Smooth muscle cell (in vitro differentiated cells): ENCODE results near the gene CDK5RAP2. TPM values are rescaled to one million over a fixed set of nuclear protein-coding genes. Genes with fewer than 3 reads are reported as not detected.

ENCODE experiments used
- DNase-seq: peaks from one replicate; lab custom pipeline; 2025; ENCODE audit not compliant: unreplicated experiment; lab: John Stamatoyannopoulos, UW
- H2AFZ ChIP-seq: fragments of 200-600 bp; sonication (generic); 2 replicates; pipeline ENCODE4 v1.6.0; 2016; ENCODE audit warnings: antibody characterized with exemption, low read depth, mild to moderate bottlenecking
- H3F3A ChIP-seq: fragments of 200-600 bp; sonication (generic); 2 replicates; pipeline ENCODE4 v1.6.0; 2017; ENCODE audit warnings: antibody characterized with exemption, low read depth
- H3K27ac ChIP-seq: fragments of 200-600 bp; sonication (generic); 2 replicates; pipeline ENCODE4 v1.5.1; 2016; ENCODE audit warnings: low read depth, mild to moderate bottlenecking
- H3K27me3 ChIP-seq: fragments of 200-600 bp; sonication (generic); 2 replicates; pipeline ENCODE4 v1.6.1; 2016; ENCODE audit warnings: low read depth, mild to moderate bottlenecking
- H3K36me3 ChIP-seq: fragments of 200-600 bp; sonication (generic); 2 replicates; pipeline ENCODE4 v1.5.1; 2016; ENCODE audit warnings: low read depth
- H3K4me1 ChIP-seq: fragments of 200-600 bp; sonication (generic); 2 replicates; pipeline ENCODE4 v1.5.1; 2016; ENCODE audit warnings: low read depth
- H3K4me2 ChIP-seq: fragments of 200-600 bp; sonication (generic); 2 replicates; pipeline ENCODE4 v1.6.0; 2016; ENCODE audit warnings: mild to moderate bottlenecking
- H3K4me3 ChIP-seq: fragments of 200-600 bp; sonication (generic); 2 replicates; pipeline ENCODE4 v1.5.1; 2016; ENCODE audit warnings: mild to moderate bottlenecking
- H3K79me2 ChIP-seq: fragments of 200-600 bp; sonication (generic); 2 replicates; pipeline ENCODE4 v1.6.0; 2016; ENCODE audit warnings: low read depth, mild to moderate bottlenecking
- H3K9ac ChIP-seq: fragments of 200-600 bp; sonication (generic); 2 replicates; pipeline ENCODE4 v1.6.0; 2016; ENCODE audit warnings: low read depth
- H3K9me3 ChIP-seq: fragments of 200-600 bp; sonication (generic); replicated peaks from 2 replicates; pipeline ENCODE4 v1.5.1; 2016; ENCODE audit warnings: low read depth
- H4K20me1 ChIP-seq: fragments of 200-600 bp; sonication (generic); 2 replicates; pipeline ENCODE4 v1.6.0; 2016; ENCODE audit warnings: low read depth
- WGBS: methylation state at CpG from one replicate; pipeline ENCODE4 v1.1.7; 2016; ENCODE audit warnings: low lambda C conversion rate; 5-methylcytosine and 5-hydroxymethylcytosine counted together
- polyA plus RNA-seq: library from polyadenylated mRNA; unstranded; fragments of >200 nt; fragmentation: Nextera tagmentation; extraction: Ambion mirVana; gene quantifications from 2 replicates; pipeline ENCODE4 v1.2.1, GENCODE V29; 2016
- total RNA-seq: library from RNA; depleted of rRNA; stranded (reverse); fragments of >200 nt; gene quantifications from 2 replicates; pipeline ENCODE4 v1.2.3, GENCODE V29; 2014
- TF ChIP-seq, protein P1 (sequence below): fragments of 200-600 bp; sonication (generic); IDR thresholded peaks from 2 replicates; pipeline ENCODE4 v1.5.1; 2017; ENCODE audit warnings: borderline replicate concordance, mild to moderate bottlenecking, antibody characterized with exemption; ENCODE audit not compliant: insufficient read depth, poor library complexity, severe bottlenecking

Gene CDK5RAP2
- total and polyA plus RNA-seq, 2 experiments from 2014 or later, result 33.7 to 38.3 TPM

DNA sequence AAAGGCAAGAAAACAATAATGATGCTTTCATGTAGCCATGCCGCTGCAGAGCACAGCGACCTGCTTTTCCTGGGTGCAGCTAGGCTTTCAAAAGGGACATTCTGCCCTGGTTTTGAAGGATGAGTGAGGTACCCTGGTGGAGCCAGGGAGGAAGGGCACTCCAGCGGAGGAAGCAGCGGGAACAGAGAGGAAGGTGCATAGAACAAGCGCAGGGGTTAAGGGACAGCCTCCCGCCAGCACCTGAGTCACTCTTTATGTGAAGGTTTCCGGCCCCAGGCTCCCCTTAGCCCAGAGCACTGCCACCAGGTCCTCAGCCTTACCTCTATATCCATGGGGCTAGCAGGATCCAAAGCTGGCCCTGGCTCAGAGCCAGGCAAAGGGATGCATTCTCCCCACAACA is 221.1 kb downstream of the CDK5RAP2 start:
- Histone ChIP-seq H3K36me3 (no peaks in the 10 kb centered on the region), H3K27me3 (no peaks in the 10 kb centered on the region), H3K4me3 (no peak overlapping the region), H3K27ac (no peak overlapping the region), H2AFZ (no peak overlapping the region), H3K4me1 (no peaks in the 10 kb centered on the region), H3F3A (no peaks in the 10 kb centered on the region), H3K79me2 (no peaks in the 10 kb centered on the region), H3K9ac (no peak overlapping the region), H3K9me3 (no peaks in the 10 kb centered on the region), H4K20me1 (no peaks in the 10 kb centered on the region), H3K4me2 (no peak overlapping the region)
- TF ChIP-seq, protein P1, sequence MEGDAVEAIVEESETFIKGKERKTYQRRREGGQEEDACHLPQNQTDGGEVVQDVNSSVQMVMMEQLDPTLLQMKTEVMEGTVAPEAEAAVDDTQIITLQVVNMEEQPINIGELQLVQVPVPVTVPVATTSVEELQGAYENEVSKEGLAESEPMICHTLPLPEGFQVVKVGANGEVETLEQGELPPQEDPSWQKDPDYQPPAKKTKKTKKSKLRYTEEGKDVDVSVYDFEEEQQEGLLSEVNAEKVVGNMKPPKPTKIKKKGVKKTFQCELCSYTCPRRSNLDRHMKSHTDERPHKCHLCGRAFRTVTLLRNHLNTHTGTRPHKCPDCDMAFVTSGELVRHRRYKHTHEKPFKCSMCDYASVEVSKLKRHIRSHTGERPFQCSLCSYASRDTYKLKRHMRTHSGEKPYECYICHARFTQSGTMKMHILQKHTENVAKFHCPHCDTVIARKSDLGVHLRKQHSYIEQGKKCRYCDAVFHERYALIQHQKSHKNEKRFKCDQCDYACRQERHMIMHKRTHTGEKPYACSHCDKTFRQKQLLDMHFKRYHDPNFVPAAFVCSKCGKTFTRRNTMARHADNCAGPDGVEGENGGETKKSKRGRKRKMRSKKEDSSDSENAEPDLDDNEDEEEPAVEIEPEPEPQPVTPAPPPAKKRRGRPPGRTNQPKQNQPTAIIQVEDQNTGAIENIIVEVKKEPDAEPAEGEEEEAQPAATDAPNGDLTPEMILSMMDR, result no peak
- DNase-seq, result no peak
- WGBS, result 94% methylated on average over 7 of the region's 7 CpGs

DNA sequence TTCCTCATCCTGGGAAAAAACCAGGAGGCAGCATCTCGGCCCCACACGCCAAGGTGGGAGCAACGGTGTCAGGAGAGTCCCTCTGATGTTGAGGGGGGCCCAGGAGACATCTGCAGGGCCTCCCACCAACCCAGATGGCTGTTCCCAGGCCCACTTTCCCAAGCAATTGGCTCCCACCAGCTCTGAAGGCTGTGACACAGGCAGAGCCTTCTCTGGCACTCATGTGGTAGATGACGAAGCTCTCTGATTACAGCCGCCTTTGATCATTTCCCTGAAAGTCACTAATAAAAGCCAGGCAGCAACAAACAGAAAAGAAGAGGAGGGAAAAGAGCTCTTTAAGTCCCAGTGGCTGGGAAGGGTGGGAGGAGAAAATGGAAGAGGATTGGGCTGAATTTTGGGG is 226.5 kb downstream of the CDK5RAP2 start:
- Histone ChIP-seq H3F3A (no peaks in the 10 kb centered on the region), H3K79me2 (no peaks in the 10 kb centered on the region), H2AFZ (no peak overlapping the region), H3K4me1 (peaks cover 6% of the 10 kb centered on the region), H3K4me3 (no peak overlapping the region), H3K36me3 (no peaks in the 10 kb centered on the region), H3K9ac (no peak overlapping the region), H3K4me2 (no peak overlapping the region), H3K9me3 (no peaks in the 10 kb centered on the region), H4K20me1 (no peaks in the 10 kb centered on the region), H3K27ac (peak overlapping the region; percentile 73), H3K27me3 (no peaks in the 10 kb centered on the region)
- 32% methylated on average over 5 of the region's 5 CpGs for WGBS
- TF ChIP-seq, protein P1, result no peak
- DNase-seq, result no peak

DNA sequence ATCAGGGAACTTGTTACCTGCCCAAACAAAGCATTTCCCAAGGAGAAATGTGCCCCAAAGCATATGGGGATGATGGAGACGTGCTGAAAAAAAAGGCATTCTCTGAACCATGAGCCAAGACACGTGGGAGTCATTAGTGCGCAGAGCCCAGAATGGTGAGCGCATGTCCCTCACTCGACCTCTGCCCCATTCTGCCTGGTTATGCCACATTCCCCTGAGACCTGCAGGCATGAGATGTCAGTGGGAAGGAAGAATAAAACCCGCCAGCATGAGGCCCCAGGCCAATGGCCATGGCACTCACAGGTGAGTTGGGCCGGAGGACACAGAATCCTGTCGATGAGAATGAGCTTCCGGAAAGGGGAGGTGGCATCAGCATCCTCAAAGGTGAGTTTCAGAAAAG is 228.9 kb downstream of the CDK5RAP2 start:
- Histone ChIP-seq H3K27me3 (no peaks in the 10 kb centered on the region), H4K20me1 (no peaks in the 10 kb centered on the region), H2AFZ (no peak overlapping the region), H3K4me3 (no peak overlapping the region), H3K36me3 (no peaks in the 10 kb centered on the region), H3K4me1 (peaks cover 7% of the 10 kb centered on the region), H3K79me2 (no peaks in the 10 kb centered on the region), H3K27ac (no peak overlapping the region), H3K9ac (no peak overlapping the region), H3K9me3 (no peaks in the 10 kb centered on the region), H3F3A (no peaks in the 10 kb centered on the region), H3K4me2 (no peak overlapping the region)
- DNase-seq, result no peak
- 86% methylated on average over 9 of the region's 9 CpGs for WGBS
- TF ChIP-seq, protein P1, result no peak

DNA sequence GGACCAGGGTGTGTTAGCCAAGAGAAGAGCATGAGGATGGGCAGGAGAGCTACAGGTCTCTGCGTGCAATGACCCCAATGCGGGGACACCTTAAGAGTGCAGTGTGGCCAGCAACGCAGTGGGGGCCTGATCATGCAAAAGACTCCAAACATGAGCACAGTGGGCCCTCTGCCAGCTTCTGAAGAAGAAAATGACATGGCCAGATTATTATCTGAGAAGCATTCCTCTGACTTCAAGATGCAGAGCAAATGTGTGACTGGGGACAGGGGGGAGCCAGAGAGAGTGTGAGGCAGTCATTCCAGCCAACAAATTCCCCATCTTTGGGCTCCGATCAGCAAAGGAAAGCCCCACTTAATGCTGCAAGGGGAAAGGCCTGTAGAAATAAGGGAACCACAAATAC is 229.4 kb downstream of the CDK5RAP2 start:
- H3K9me3 ChIP-seq, result no peaks in the 10 kb centered on the region
- no peak overlapping the region for H2AFZ ChIP-seq
- H3K4me3 ChIP-seq, result no peak overlapping the region
- WGBS, result 91% methylated on average over 4 of the region's 4 CpGs
- no peaks in the 10 kb centered on the region for H3K36me3 ChIP-seq
- H3K4me1 ChIP-seq, result peaks cover 7% of the 10 kb centered on the region
- H3K27ac ChIP-seq, result no peak overlapping the region
- DNase-seq, result no peak
- no peaks in the 10 kb centered on the region for H3K27me3 ChIP-seq
- H3K9ac ChIP-seq, result no peak overlapping the region
- TF ChIP-seq, protein P1, result no peak
- no peaks in the 10 kb centered on the region for H4K20me1 ChIP-seq
- H3K4me2 ChIP-seq, result no peak overlapping the region
- H3K79me2 ChIP-seq, result no peaks in the 10 kb centered on the region
- no peaks in the 10 kb centered on the region for H3F3A ChIP-seq
